Measurements from ENCODE around the gene TEX35.

DNA sequence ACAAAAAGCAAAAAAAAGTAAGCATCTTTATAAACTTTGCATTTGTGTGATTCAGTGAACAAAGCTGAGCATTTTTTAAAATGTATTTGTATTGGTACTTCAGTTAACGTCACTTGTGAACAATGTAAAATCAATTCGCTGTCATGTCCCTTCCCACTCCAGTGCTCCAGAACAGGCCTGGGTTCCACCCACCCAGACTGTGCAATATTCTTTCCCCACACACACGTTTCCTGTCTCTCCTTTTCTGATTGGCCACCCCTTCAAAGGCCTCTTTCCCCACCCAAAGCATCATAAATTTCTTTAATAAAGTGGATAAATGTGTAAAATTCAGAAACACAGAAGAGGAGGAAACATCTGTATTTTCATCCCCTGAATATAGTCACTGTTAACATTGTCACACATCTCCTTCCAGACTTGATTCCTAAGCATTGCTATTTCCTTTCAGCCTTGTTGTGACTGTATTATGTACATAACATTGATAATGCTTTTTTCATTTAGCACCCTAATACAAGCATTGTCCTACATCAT, 28.1 kb upstream of the TEX35 start:
- no peak for TF ChIP-seq CTCF (conservative IDR thresholded peaks at IDR 0.05; ENCODE audit: low read length)
- TF ChIP-seq EZH2phosphoT487 (IDR thresholded peaks at IDR 0.05; ENCODE audit: borderline replicate concordance, low read depth, low read length) = no peak
